ENCODE measurements around the gene USP40. TPM values are rescaled to one million over a fixed set of nuclear protein-coding genes. Genes with fewer than 3 reads are reported as not detected.

The USP40 gene
- total RNA-seq, 1 experiment from 2014 or later: 34.9 TPM

GRCh38 chr2:233474308-233475160 is 92.0 kb downstream of the USP40 start:
- no TSS peak for BruUV-seq (replicated peaks)
- no peak overlapping the region for H3K4me2 ChIP-seq (ENCODE audit: low read length)
- no peak overlapping the region for H2AFZ ChIP-seq (ENCODE audit: low read depth, low read length, poor library complexity, severe bottlenecking)
- RAD21 ChIA-PET (ENCODE audit: low non-redundant PET in 1 of 2, low total read pairs in 2 of 2, uncharacterized antibody in 2 of 2, unreplicated experiment in 2 of 2): no interaction called here
- no peaks in the 10 kb centered on the region for H4K20me1 ChIP-seq (ENCODE audit: insufficient read depth)
- no peaks in the 10 kb centered on the region for H3K4me1 ChIP-seq (ENCODE audit: control insufficient read depth in 1 of 2, insufficient read depth in 2 of 2, low read length in 2 of 2)
- H3K27me3 ChIP-seq (ENCODE audit: insufficient read depth, low read length): no peaks in the 10 kb centered on the region
- H3K79me2 ChIP-seq (ENCODE audit: insufficient read depth, low read length): no peaks in the 10 kb centered on the region
- CTCF ChIA-PET: no interaction called here
- H3K36me3 ChIP-seq (ENCODE audit: control insufficient read depth in 1 of 2, insufficient read depth in 2 of 2, low read length in 2 of 2): peaks cover 0 to 4% of the 10 kb centered on the region in 2 experiments; a peak in 2 of 4 replicates
- ATAC-seq (peak; percentile 52; the same call in 1 of the 2 replicates), DNase-seq (ENCODE audit: low read depth, low spot score) (no peak)
- intact Hi-C loops (cut with micrococcal nuclease): no loop called here
- POLR2A ChIA-PET: no interaction called here
- no peak overlapping the region for H3K4me3 ChIP-seq (replicated peaks in 1 of 2; ENCODE audit: low read depth in 1 of 2, low read length in 2 of 2)
- no peak overlapping the region for H3K9ac ChIP-seq (ENCODE audit: low read length)
- no peaks in the 10 kb centered on the region for H3K9me3 ChIP-seq (ENCODE audit: control insufficient read depth in 1 of 2, insufficient read depth in 1 of 2, low read depth in 1 of 2, low read length in 2 of 2)
- TF ChIP-seq EGR1 (IDR thresholded peaks at IDR 0.05; ENCODE audit: low read depth) (no peak), CEBPB (IDR thresholded peaks at IDR 0.05; ENCODE audit: low read depth) (no peak), ZNF274 (IDR thresholded peaks at IDR 0.05; ENCODE audit: low read depth, low read length) (no peak), ZFX (IDR thresholded peaks at IDR 0.05) (no peak), MAX (IDR thresholded peaks at IDR 0.05) (no peak), POLR2AphosphoS5 (IDR thresholded peaks at IDR 0.05; ENCODE audit: low read depth, low read length) (no peak), RAD21 (IDR thresholded peaks at IDR 0.05; ENCODE audit: low read depth) (no peak), YY1 (IDR thresholded peaks at IDR 0.05; ENCODE audit: extremely low read depth, insufficient replicate concordance, low read depth, low read length) (no peak), TCF7L2 (IDR thresholded peaks at IDR 0.05; ENCODE audit: borderline replicate concordance, extremely low read depth, insufficient read depth, insufficient read length) (no peak), SIN3A (IDR thresholded peaks at IDR 0.05; ENCODE audit: low read depth) (no peak), CBX3 (IDR thresholded peaks at IDR 0.05; ENCODE audit: low read depth) (no peak), EZH2phosphoT487 (IDR thresholded peaks at IDR 0.05; ENCODE audit: borderline replicate concordance) (no peak)
- TF ChIP-seq, protein P1, sequence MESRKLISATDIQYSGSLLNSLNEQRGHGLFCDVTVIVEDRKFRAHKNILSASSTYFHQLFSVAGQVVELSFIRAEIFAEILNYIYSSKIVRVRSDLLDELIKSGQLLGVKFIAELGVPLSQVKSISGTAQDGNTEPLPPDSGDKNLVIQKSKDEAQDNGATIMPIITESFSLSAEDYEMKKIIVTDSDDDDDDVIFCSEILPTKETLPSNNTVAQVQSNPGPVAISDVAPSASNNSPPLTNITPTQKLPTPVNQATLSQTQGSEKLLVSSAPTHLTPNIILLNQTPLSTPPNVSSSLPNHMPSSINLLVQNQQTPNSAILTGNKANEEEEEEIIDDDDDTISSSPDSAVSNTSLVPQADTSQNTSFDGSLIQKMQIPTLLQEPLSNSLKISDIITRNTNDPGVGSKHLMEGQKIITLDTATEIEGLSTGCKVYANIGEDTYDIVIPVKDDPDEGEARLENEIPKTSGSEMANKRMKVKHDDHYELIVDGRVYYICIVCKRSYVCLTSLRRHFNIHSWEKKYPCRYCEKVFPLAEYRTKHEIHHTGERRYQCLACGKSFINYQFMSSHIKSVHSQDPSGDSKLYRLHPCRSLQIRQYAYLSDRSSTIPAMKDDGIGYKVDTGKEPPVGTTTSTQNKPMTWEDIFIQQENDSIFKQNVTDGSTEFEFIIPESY (IDR thresholded peaks at IDR 0.05; ENCODE audit: extremely low read depth, insufficient replicate concordance, low read length): no peak
- H3K9me2 ChIP-seq (ENCODE audit: insufficient read depth): no peaks in the 10 kb centered on the region
- H3K27ac ChIP-seq (ENCODE audit: low read depth, low read length): no peak overlapping the region

Data from HCT116 (cell line).